B cell (primary cell): ENCODE measurements around the gene CBLN3.

Source experiments
- EZH2 ChIP-seq: IDR thresholded peaks from 2 replicates; pipeline ENCODE4 v1.6.1; 2012; ENCODE audit warnings: borderline replicate concordance, low read depth, mild to moderate bottlenecking, moderate library complexity, low read length; ENCODE audit not compliant: insufficient read depth, poor library complexity, severe bottlenecking
- TF ChIP-seq, protein P1 (sequence below): fragments of 200-600 bp; IDR thresholded peaks from one replicate; pipeline ENCODE4 v1.8.0; 2022; ENCODE audit warnings: antibody characterized with exemption, mild to moderate bottlenecking

DNA sequence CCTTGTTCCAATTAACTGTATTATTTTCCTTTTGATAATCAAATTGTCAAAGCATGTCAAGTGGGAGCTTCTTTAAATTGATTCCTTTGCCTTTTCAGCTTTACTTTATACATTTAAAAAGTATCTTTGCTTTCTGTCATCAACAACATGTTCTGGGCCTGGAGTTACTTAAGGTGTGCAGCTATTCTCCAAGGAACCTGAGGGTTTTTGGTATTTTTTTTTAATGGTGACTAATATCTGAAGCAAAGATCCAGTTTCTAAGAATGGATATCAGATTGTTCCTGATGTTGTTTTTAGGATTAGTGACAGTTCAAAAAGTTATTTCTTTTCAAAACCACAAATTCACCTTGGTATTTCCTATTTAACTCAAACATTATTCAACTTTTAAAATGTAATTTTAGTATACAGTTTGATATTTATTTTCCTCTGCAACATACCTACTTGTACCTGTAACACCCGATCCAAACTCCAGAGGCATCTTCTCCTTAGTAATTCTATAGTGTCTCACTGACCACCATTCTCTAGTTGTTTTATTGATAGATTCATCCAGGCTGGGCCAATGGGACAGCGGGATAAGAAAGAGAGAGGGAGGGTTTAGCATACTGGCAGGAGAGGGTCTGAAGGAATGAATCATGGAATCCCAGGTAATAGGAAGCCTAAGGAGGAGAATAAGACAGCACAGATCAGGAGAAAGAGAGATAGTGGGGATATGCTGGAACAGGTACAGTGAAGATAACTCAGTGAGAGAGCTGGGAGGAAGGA, 3.1 kb downstream of the CBLN3 start:
- TF ChIP-seq, protein P1, sequence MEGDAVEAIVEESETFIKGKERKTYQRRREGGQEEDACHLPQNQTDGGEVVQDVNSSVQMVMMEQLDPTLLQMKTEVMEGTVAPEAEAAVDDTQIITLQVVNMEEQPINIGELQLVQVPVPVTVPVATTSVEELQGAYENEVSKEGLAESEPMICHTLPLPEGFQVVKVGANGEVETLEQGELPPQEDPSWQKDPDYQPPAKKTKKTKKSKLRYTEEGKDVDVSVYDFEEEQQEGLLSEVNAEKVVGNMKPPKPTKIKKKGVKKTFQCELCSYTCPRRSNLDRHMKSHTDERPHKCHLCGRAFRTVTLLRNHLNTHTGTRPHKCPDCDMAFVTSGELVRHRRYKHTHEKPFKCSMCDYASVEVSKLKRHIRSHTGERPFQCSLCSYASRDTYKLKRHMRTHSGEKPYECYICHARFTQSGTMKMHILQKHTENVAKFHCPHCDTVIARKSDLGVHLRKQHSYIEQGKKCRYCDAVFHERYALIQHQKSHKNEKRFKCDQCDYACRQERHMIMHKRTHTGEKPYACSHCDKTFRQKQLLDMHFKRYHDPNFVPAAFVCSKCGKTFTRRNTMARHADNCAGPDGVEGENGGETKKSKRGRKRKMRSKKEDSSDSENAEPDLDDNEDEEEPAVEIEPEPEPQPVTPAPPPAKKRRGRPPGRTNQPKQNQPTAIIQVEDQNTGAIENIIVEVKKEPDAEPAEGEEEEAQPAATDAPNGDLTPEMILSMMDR, result no peak
- TF ChIP-seq EZH2, result no peak
